GM10248 (cell line): Measurements from ENCODE around the gene TYK2.

Experiments
- CTCF ChIA-PET: fragments of 300-600 bp; sonication (Branson Sonifier 250); formaldehyde crosslinking; extraction: SDS; loops from one replicate; lab custom pipeline; 2021; ENCODE audit warnings: antibody characterized with exemption; lab: Yijun Ruan, JAX
- POLR2A ChIA-PET: fragments of 350-650 bp; sonication (Branson Sonifier 250); formaldehyde crosslinking; extraction: SDS; loops from one replicate; lab custom pipeline; 2020; ENCODE audit warnings: antibody characterized with exemption; lab: Yijun Ruan, JAX
- DNase-seq: peaks from one replicate; pipeline ENCODE4 v3.0.0; 2012; ENCODE audit errors: extremely low spot score
- CTCF ChIP-seq: IDR thresholded peaks from 2 replicates; pipeline ENCODE4 v1.5.1; 2012; ENCODE audit warnings: mild to moderate bottlenecking, low read depth; ENCODE audit errors: extremely low read depth, missing control alignments, control extremely low read depth

Gene TYK2

GRCh38 chr19:10395436-10395835 lies 15.1 kb upstream of the TYK2 start:
- POLR2A ChIA-PET = no interaction called here
- no peak for TF ChIP-seq CTCF
- CTCF ChIA-PET = interaction anchor here (1.2 to 29.5 kb wide), 4 partner anchors 9 to 136 kb away, joined by 3 to 979 read pairs (median 82); partner anchors contain the start of gene PDE4A
- no peak for DNase-seq

- ChIA-PET POLR2A (no interaction called here), CTCF (interaction anchor here (1.2 to 29.5 kb wide), 4 partner anchors 10 to 136 kb away, joined by 3 to 979 read pairs (median 82); partner anchors contain the start of gene PDE4A)
- no peak for TF ChIP-seq CTCF
- DNase-seq = peak; percentile 5
Measured at GRCh38 chr19:10395003-10395402, 14.6 kb upstream of the TYK2 start.

GRCh38 chr19:10393137-10393536 lies 12.8 kb upstream of the TYK2 start:
- POLR2A ChIA-PET = interaction anchor here (3.1 kb wide), 1 partner anchor 123 kb away, joined by 20 read pairs; the partner anchor contains the start of gene ICAM1
- DNase-seq = no peak
- CTCF ChIA-PET = interaction anchor here (1.1 to 29.5 kb wide), 6 partner anchors 8 to 463 kb away, joined by 3 to 979 read pairs (median 86); partner anchors contain the start of genes CDC37, ICAM1 and PDE4A
- TF ChIP-seq CTCF = no peak

GRCh38 chr19:10392120-10392519 lies 11.7 kb upstream of the TYK2 start:
- ChIA-PET POLR2A (interaction anchor here (3.1 kb wide), 1 partner anchor 122 kb away, joined by 20 read pairs; the partner anchor contains the start of gene ICAM1), CTCF (interaction anchor here (0.6 to 29.5 kb wide), 12 partner anchors 9 to 467 kb away, joined by 3 to 979 read pairs (median 6); partner anchors contain the start of genes CDC37, ICAM1 and PDE4A)
- TF ChIP-seq CTCF = no peak
- no peak for DNase-seq

GRCh38 chr19:10390652-10391286 lies 10.4 kb upstream of the TYK2 start:
- CTCF ChIA-PET = interaction anchor here (0.8 to 29.5 kb wide), 22 partner anchors 9 to 465 kb away, joined by 3 to 979 read pairs (median 4); partner anchors contain the start of genes CDC37, FDX2, ICAM1 and ICAM5
- peak; percentile 74 for DNase-seq
- POLR2A ChIA-PET = interaction anchor here (0.5 to 3.1 kb wide), 3 partner anchors 113 to 516 kb away, joined by 3 to 20 read pairs (median 5); partner anchors contain the start of gene ICAM1

GRCh38 chr19:10389863-10390262 lies 9.5 kb upstream of the TYK2 start:
- peak; percentile 15 for TF ChIP-seq CTCF
- DNase-seq = no peak
- CTCF ChIA-PET = interaction anchor here (0.8 to 29.5 kb wide), 28 partner anchors 8 to 486 kb away, joined by 3 to 979 read pairs (median 8); partner anchors contain the start of genes CDC37, ICAM1, ICAM5 and PDE4A
- POLR2A ChIA-PET = interaction anchor here (0.7 to 3.0 kb wide), 2 partner anchors 120 to 515 kb away, joined by 3 to 22 read pairs; partner anchors contain the start of gene ICAM1

More at GRCh38 chr19:10390652-10391286, 10.4 kb upstream of the TYK2 start:
- peak; percentile 97 for TF ChIP-seq CTCF
